PC-3 (cell line): ENCODE data around the gene IL24. TPM values are rescaled to one million over a fixed set of nuclear protein-coding genes. Genes with fewer than 3 reads are reported as not detected.
A peak's percentile ranks its signal among the peaks of the same experiment; 100 is the strongest.

Source experiments
- ATAC-seq: fragments of 200-7000 bp; cut with Tn5 transposase; 2 replicates; pipeline ENCODE4 v1.9.1; 2020; ENCODE audit warnings: mild to moderate bottlenecking, moderate library complexity
- BruUV-seq: library from RNA; stranded (reverse); fragments of 400-500 nt; replicated peaks from 2 replicates; lab custom pipeline; 2021; lab: Mats Ljungman, UMichigan
- CTCF ChIA-PET: fragments of 300-600 bp; sonication (Branson Sonifier 250); formaldehyde crosslinking; loops from one replicate; lab custom pipeline; 2022; ENCODE audit warnings: antibody characterized with exemption; lab: Charles Lee
- POLR2A ChIA-PET: fragments of 300-600 bp; sonication (Branson Sonifier 250); formaldehyde crosslinking; loops from one replicate; lab custom pipeline; 2022; ENCODE audit warnings: antibody characterized with exemption; ENCODE audit not compliant: unreplicated experiment; lab: Charles Lee
- DNase-seq: peaks from one replicate; pipeline ENCODE4 v3.0.0-alpha.2; 2015
- H2AFZ ChIP-seq: fragments of 300-600 bp; sonication (generic); 2 replicates; pipeline ENCODE4 v1.6.0; 2016; ENCODE audit warnings: antibody characterized with exemption, low read length
- H3F3A ChIP-seq: fragments of 300-600 bp; sonication (generic); one replicate; pipeline ENCODE4 v1.6.0; 2017; ENCODE audit warnings: antibody characterized with exemption, low read length, control low read depth, mild to moderate bottlenecking; ENCODE audit not compliant: unreplicated experiment
- H3K27ac ChIP-seq: fragments of 300-600 bp; sonication (generic); 2 replicates; pipeline ENCODE4 v1.5.1; 2016; ENCODE audit warnings: mild to moderate bottlenecking, low read length
- H3K27me3 ChIP-seq: fragments of 300-600 bp; sonication (generic); 2 replicates; pipeline ENCODE4 v1.6.1; 2016; ENCODE audit warnings: low read length, mixed read lengths
- H3K36me3 ChIP-seq: fragments of 300-600 bp; sonication (generic); 2 replicates; pipeline ENCODE4 v1.6.1; 2016; ENCODE audit warnings: low read depth, mixed run types, low read length, mixed read lengths
- H3K4me1 ChIP-seq: fragments of 300-600 bp; sonication (generic); 2 replicates; pipeline ENCODE4 v1.5.1; 2016; ENCODE audit warnings: low read length; ENCODE audit not compliant: insufficient read depth
- H3K4me2 ChIP-seq: fragments of 300-600 bp; sonication (generic); 2 replicates; pipeline ENCODE4 v1.6.0; 2016; ENCODE audit warnings: low read length
- H3K4me3 ChIP-seq: fragments of 300-600 bp; sonication (generic); 2 replicates; pipeline ENCODE4 v1.5.1; 2016; ENCODE audit warnings: mild to moderate bottlenecking, low read length, mixed read lengths
- H3K79me2 ChIP-seq: fragments of 300-600 bp; sonication (generic); 2 replicates; pipeline ENCODE4 v1.6.1; 2017; ENCODE audit warnings: low read length, mixed read lengths
- H3K9ac ChIP-seq: fragments of 300-600 bp; sonication (generic); 2 replicates; pipeline ENCODE4 v1.6.0; 2016; ENCODE audit warnings: mild to moderate bottlenecking, low read length
- H3K9me2 ChIP-seq: fragments of 300-600 bp; sonication (generic); replicated peaks from 2 replicates; pipeline ENCODE4 v1.6.1; 2016; ENCODE audit warnings: mixed run types, low read length, mixed read lengths
- H3K9me3 ChIP-seq: fragments of 300-600 bp; sonication (generic); 2 replicates; pipeline ENCODE4 v1.6.1; 2016; ENCODE audit warnings: low read length, mixed read lengths
- H4K20me1 ChIP-seq: fragments of 300-600 bp; sonication (generic); 2 replicates; pipeline ENCODE4 v1.6.1; 2016; ENCODE audit warnings: low read length, mixed read lengths
- EZH2 ChIP-seq: fragments of 300-600 bp; sonication (generic); IDR thresholded peaks from one replicate; pipeline ENCODE4 v1.6.1; 2017; ENCODE audit warnings: antibody characterized with exemption, mild to moderate bottlenecking, low read length; ENCODE audit not compliant: unreplicated experiment
- EZH2phosphoT487 ChIP-seq: fragments of 300-600 bp; sonication (generic); IDR thresholded peaks from 2 replicates; pipeline ENCODE4 v1.6.1; 2018; ENCODE audit warnings: mild to moderate bottlenecking, antibody characterized with exemption, low read length, borderline replicate concordance
- intact Hi-C: fragments of 100-400 bp; cut with micrococcal nuclease; formaldehyde crosslinking; loops from 2 replicates; pipeline ENCODE4 v1.9.0; 2023
- total RNA-seq: library from RNA; depleted of rRNA; stranded (reverse); fragments of >200 nt; gene quantifications from 2 replicates; pipeline ENCODE4 v1.2.3, GENCODE V29; 2014
- TF ChIP-seq, protein P1 (sequence below): fragments of 300-600 bp; sonication (generic); conservative IDR thresholded peaks from 2 replicates; pipeline ENCODE4 v1.5.1; 2017; ENCODE audit warnings: antibody characterized with exemption, low read depth, mild to moderate bottlenecking, low read length

Gene IL24
- total RNA-seq, 1 experiment from 2014 or later, result 1.9 TPM

GRCh38 chr1:206932177-206932576 is 34.9 kb downstream of the IL24 start:
- H4K20me1 ChIP-seq, result no peaks in the 10 kb centered on the region
- intact Hi-C loops, result no loop called here
- DNase-seq (no peak), ATAC-seq (no peak)
- no TSS peak for BruUV-seq
- TF ChIP-seq EZH2 (no peak), EZH2phosphoT487 (no peak)
- TF ChIP-seq, protein P1, sequence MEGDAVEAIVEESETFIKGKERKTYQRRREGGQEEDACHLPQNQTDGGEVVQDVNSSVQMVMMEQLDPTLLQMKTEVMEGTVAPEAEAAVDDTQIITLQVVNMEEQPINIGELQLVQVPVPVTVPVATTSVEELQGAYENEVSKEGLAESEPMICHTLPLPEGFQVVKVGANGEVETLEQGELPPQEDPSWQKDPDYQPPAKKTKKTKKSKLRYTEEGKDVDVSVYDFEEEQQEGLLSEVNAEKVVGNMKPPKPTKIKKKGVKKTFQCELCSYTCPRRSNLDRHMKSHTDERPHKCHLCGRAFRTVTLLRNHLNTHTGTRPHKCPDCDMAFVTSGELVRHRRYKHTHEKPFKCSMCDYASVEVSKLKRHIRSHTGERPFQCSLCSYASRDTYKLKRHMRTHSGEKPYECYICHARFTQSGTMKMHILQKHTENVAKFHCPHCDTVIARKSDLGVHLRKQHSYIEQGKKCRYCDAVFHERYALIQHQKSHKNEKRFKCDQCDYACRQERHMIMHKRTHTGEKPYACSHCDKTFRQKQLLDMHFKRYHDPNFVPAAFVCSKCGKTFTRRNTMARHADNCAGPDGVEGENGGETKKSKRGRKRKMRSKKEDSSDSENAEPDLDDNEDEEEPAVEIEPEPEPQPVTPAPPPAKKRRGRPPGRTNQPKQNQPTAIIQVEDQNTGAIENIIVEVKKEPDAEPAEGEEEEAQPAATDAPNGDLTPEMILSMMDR, result no peak
- no peaks in the 10 kb centered on the region for H3K79me2 ChIP-seq
- H3K27ac ChIP-seq, result no peak overlapping the region
- no peak overlapping the region for H3K4me3 ChIP-seq
- ChIA-PET POLR2A (no interaction called here), CTCF (no interaction called here)
- no peaks in the 10 kb centered on the region for H3K27me3 ChIP-seq
- H3K9ac ChIP-seq, result no peak overlapping the region
- peaks cover 7% of the 10 kb centered on the region for H3K4me1 ChIP-seq
- no peaks in the 10 kb centered on the region for H3K9me3 ChIP-seq
- H3K4me2 ChIP-seq, result no peak overlapping the region
- H2AFZ ChIP-seq, result no peak overlapping the region
- H3F3A ChIP-seq, result peaks cover 5% of the 10 kb centered on the region
- H3K9me2 ChIP-seq, result no peaks in the 10 kb centered on the region
- no peaks in the 10 kb centered on the region for H3K36me3 ChIP-seq

DNA sequence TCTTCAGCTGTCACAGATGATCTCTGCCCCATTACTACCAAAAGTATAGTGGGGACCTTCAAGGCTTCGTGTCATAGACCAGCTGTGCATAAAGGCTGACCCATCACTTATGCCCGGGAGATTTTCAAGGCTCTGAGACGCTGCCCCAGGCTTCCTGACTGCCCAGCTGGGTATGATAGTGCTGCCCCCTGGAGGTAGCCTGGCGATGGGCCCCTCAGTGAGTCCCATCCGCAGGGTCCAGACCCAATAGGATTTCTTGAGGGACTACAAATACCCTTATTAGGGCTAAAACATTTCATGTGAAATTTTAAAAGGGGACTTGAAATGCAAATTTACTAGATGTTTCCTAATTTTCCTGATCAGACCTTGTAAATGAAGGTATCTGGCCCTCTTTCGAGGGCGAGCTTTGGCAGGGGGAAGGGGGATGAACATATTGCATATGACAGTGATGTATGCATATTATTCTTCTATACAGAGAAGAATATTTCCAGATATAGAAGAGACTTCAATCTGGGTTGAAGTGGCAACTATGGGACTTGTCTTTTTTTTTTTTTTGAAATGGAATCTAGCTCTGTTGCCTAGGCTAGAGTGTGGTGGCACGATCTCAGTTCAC is 36.2 kb downstream of the IL24 start:
- H3K9me2 ChIP-seq, result no peaks in the 10 kb centered on the region
- no peak overlapping the region for H3K27ac ChIP-seq
- no peak overlapping the region for H3K9ac ChIP-seq
- H3K36me3 ChIP-seq, result no peaks in the 10 kb centered on the region
- BruUV-seq, result no TSS peak
- H3F3A ChIP-seq, result no peaks in the 10 kb centered on the region
- ATAC-seq, result peak; percentile 53; the same call in 1 of the 2 replicates
- H3K4me3 ChIP-seq, result no peak overlapping the region
- no peaks in the 10 kb centered on the region for H4K20me1 ChIP-seq
- H3K4me2 ChIP-seq, result no peak overlapping the region
- H3K27me3 ChIP-seq, result no peaks in the 10 kb centered on the region
- POLR2A ChIA-PET, result no interaction called here
- no peaks in the 10 kb centered on the region for H3K79me2 ChIP-seq
- no peaks in the 10 kb centered on the region for H3K9me3 ChIP-seq
- H3K4me1 ChIP-seq, result no peaks in the 10 kb centered on the region
- CTCF ChIA-PET, result interaction anchor here (0.5 to 1.0 kb wide), 4 partner anchors 101 to 142 kb away, joined by 3 read pairs; no protein-coding TSS in a partner anchor
- peak; percentile 65 for DNase-seq
- intact Hi-C loops, result no loop called here
- no peak for TF ChIP-seq EZH2phosphoT487
- TF ChIP-seq, protein P1, result peak; percentile 97
- H2AFZ ChIP-seq, result no peak overlapping the region

DNA sequence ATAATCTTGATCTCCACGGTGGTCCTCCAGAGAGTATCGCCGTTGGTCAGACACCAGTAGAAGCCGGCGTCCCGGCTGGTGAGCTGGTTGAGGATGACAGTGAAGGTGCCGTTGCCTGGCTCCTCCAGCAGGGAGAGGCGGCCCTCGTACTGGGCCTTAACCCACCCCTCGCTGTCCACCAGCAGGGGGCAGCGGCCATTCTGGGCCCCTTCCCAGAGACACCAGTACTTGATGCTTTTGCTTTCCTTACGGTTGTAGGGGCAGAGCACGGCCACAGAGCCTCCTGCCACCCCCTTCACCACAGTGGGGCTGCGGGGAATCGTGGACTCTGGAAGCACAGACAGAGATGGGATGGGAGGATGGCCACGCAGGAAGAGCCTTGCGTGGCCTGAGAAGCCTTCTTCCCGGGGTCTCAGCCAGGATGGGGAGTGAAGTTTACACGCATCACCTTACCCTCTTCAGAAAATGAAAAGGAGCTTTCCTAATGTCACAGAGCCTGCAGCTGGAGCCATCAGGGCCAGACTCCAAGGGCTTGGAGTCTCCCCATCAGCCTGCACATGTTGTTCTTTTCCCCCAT is 38.3 kb downstream of the IL24 start:
- BruUV-seq, result no TSS peak
- Histone ChIP-seq H3K27ac (no peak overlapping the region), H3K9ac (no peak overlapping the region), H3K27me3 (no peaks in the 10 kb centered on the region), H3K36me3 (no peaks in the 10 kb centered on the region), H3F3A (no peaks in the 10 kb centered on the region), H3K4me3 (no peak overlapping the region), H2AFZ (no peak overlapping the region), H3K79me2 (no peaks in the 10 kb centered on the region), H4K20me1 (no peaks in the 10 kb centered on the region), H3K9me2 (no peaks in the 10 kb centered on the region), H3K4me1 (no peaks in the 10 kb centered on the region), H3K9me3 (no peaks in the 10 kb centered on the region), H3K4me2 (no peak overlapping the region)
- intact Hi-C loops, result loop anchor here (1.0 kb wide), 1 partner anchor 47 kb away; no protein-coding TSS in a partner anchor
- peak; percentile 62 for DNase-seq
- ChIA-PET CTCF (interaction anchor here (1.0 to 1.4 kb wide), 3 partner anchors 44 to 201 kb away, joined by 3 to 4 read pairs (median 4); no protein-coding TSS in a partner anchor), POLR2A (no interaction called here)
- TF ChIP-seq, protein P1, result peak; percentile 88
- TF ChIP-seq EZH2phosphoT487 (no peak), EZH2 (no peak)
- ATAC-seq, result peak; percentile 82
